ENCODE data around the gene DENND2A.

Gene DENND2A

DNA sequence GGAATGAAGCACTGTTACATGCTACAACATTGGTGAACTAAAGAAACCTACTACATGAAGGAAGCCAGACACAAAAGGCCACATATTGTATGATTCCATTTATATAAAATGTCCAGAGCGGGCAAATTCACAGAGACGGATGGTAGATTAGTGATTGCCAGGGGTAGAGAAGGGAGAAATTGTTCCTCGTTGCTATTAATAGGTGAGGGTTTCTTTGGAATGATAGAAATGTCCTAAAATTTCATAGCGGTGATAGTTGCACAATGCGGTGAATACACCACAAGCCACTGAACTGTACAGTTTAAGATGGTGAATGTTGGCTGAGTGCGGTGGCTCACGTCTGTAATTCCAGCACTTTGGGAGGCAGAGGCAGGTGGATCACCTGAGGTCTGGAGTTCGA, 29.0 kb downstream of the DENND2A start:
- no peak for DNase-seq

DNA sequence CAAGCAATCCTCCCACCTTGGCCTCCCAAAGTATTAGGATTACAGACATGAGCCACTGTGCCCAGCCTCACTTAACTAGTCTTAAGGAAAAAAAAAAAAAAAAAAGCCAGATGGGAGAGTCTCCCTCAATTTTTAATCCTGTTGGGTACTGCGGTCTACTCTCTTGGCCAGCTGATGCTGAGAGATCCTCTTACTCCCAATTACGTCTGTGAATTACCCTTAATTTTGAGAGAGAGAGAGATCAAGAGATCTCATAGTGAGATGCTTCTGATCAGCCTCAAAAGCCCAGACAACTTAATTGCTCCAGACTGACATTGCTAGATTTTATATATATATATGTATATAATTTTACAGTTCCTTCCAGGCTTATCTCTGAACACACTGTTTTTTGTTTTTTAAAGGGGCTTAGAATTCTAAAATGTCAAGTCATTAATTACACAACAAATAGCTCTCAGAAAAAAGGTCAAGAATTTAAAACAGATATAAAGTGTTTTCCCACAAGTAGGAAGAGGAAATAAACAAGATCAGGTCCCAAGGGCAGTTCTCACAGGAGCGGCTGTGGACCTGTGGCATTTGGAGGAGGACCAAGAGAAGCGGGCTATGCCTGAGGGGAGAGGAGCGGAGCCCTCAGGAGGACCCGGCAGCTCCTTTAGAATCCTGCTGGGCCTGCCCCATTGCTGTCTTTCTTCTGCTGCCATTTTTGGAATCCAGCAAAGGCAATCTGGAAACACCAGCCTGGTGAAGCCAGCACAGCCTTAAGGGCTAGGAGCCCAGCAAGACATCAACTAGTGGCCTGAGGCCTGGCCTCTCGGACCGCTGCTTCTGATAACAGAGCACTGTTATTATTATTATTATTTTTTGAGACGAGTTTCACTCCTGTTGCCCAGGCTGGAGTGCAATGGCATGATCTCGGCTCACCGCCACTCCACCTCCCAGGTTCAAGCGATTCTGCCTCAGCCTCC, 30.1 kb downstream of the DENND2A start:
- DNase-seq: no peak

DNA sequence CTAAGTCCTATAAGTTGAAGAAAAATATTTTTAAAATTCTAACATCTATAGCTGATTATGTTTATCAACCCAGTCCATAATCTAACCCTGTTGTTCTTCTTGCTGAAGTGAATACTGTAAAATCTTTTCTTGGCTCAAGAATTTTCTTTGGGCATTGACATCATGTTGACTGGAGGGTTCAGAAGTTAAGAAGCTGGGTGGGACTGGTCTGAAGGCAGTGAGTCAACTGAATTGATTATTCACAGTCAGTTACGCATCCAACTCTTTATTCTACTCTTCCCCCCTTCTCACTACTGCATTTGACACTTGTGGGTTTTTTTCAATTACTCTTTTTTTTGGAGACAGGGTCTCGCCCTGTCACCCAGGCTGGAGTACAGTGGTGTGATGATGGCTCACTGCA, 31.0 kb downstream of the DENND2A start:
- no peak for DNase-seq

- DNase-seq: no peak
Observed at GRCh38 chr7:140607441-140607989, 33.1 kb downstream of the DENND2A start.

GRCh38 chr7:140605337-140605736, 35.3 kb downstream of the DENND2A start:
- DNase-seq: no peak

DNA sequence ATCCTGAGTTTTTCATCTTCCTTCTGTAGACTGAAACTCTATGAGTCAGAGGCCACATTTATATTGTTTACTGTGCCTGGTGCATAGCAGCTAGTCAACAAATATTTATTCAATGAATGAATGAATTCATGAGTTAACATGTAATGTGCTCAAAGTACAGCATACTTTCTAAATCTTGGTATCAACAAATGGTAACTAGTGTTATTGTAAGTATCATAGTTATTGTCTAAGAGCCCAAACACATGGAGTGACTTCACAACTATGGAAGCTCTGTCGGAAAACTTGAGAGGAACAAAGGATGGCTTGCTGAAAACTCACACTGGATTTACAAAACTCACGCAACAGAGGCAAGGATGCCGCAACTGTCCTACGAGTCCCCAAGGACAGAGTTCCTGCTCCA, 35.9 kb downstream of the DENND2A start:
- DNase-seq: no peak

- no peak for DNase-seq
Observed at GRCh38 chr7:140604076-140604475, 36.5 kb downstream of the DENND2A start.

DNA sequence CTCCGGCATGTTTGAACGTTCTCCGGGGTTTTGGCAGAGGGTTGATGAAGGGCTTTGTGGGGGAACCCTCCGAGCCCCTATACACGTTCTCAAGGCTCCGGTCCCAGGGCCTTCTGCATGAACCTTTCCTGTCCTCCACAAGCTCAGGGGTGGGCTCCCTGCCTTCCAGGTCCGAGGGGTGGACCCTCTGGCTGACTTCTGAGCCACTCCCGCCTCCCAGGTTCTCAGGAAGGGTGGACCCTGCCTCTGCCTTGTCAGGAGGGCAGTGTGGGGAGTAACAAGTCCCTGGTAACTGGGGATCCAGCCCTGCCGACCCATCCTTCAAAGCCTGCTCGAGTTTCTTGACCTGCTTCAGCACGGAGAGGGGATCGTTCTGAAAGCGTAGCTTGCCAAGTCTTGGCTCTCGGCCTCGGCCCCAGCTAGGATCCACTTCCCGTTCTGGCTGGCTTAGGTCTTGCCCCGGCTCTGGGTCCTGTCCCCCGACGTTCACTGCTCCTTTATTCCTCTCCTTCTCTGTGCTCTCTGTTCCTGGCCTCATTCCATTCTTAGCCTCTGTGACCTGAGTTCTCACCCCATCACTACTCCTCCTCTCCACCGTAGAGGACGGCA, 38.9 kb downstream of the DENND2A start:
- DNase-seq: no peak

DNA sequence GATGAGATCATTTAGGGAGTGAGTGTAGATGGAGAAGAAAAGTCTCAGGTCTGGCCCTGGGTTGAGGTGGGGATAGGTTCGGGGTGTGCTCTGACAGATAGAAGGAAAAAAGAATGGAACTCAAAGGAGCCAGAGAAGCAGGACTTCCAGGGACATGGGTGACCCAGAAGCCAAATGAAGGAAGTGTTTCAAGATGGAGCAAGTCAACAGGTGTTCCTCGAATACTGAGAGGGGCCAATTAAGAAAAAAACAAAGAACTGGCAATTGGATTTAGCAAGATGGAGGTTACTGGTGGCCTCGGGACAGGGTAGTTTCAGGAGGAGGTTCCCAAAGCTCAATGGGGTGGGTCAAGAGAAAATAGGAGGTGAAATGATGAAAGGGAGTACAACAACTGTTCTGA, 40.3 kb downstream of the DENND2A start:
- no peak for DNase-seq

DNA sequence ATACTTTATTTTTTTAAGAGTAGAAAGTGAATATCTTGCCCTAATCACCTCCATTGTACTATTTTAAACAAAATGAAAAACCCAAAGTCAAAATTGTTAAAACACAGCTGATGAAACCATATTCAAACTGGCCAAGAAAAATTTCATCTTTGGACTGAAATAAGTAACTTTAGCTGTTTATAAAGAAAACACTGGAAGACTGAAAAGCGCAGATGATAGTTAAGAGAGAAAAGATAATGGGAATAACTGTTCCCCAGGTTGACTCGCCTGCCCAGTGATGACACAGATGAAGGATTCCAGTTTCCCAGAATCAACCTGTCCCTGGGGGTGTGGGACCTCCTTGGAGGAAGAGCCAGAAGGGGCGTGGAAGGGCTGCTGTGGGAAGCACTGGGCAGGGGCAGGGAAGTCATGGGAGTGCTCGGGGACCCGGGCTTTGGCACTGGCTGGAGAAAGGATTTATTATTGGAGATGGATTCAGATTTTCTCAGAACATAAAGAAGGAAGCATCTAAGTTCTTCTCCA, 43.1 kb downstream of the DENND2A start:
- no peak for DNase-seq

DNA sequence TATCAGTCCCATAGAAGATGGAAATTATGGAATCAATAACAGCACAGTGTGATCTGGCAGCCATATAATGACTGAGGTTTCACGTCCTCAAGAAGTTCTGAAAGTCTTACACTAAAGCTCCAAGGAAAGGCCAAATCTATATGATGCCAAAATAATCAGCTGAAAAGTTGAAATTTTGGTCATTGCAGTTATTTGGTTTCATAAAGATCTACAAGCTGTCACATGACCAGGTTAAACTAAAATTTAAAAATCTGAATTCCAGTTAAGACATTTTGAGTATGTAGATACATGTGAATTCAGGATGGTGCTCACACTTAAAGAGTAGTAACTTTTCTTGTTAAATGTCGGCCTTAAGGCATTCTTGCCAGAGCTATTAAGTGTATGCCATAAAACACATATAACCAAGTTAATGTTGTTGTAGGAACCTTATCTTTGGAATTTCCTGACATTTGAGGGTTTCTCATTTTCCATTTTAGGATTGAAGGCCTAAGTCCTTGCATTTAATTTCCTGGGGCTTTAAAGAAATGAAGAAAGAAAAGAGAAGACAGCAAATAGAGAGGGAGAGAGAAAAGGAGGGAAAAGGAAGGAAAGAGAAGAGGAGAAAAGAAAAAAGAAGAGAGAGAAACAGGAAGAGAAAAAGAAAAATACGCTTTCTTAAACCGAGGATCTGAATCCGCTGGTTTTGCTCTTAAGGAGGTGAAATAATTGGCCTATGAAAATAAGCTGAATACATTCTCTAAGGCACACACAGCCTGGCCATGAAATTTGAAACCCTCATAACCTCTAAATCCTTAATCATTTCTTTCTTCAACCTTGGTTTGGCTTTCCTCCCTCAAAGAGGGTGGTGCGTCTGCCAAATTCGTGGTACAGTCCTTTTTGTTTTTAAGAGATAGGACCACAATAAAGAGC, 43.8 kb downstream of the DENND2A start:
- DNase-seq: no peak

DNA sequence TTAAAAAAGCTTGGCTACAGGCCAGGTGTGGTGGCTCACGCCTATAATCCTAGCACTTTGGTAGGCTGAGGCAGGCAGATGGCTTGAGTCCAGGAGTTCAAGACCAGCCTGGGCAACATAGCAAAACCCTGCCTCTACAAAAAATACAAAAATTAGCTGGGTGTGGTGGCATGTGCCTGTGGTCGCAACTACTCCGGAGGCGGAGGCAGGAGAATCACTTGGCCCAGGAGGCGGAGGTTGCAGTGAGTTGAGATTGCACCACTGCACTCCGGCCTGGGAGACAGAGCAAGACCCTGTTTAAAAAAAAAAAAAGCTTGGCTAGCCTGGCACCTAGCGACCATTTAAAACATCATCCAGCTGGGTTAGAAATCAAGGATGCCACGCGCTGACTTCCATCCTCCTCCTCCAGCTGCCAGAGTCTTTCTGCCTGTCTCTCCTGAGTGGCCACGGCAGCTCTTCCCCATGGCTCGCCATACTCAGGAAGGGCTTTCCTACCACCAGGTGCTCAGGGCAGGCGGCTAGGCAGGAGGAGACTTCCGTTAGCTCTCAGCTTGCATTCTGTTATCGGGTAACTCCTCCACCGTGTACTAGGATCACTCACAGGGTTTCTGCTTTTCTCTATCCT, 45.0 kb downstream of the DENND2A start:
- no peak for DNase-seq

DNA sequence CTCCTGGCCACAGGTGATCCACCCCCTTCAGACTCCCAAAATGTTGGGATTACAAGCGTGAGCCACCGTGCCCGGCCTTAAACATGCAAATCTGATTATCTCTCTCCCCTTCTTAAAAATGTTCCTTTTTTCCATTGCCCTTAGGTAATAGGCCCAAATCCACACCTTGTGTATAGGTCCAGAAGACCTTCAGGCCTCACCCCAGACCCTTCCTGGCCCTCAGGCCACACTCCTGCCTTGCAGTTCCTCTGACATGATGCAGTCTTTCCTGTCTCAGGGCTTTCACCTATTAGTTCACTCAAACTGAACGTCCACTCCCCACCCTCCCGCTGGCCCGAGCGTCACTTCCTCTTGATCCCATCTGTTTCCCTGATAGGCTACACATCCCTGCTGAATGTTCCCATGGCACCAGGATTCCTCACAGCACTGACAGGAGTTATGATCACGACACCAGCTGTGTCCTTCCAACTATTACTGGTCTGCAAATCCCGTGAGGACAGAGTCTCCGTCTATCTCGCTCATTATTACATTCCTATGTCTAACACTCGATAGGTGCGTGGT, 46.4 kb downstream of the DENND2A start:
- no peak for DNase-seq

- DNase-seq: no peak
Observed at GRCh38 chr7:140593672-140593982, 47.0 kb downstream of the DENND2A start.

GRCh38 chr7:140592964-140593671, 47.5 kb downstream of the DENND2A start:
- DNase-seq: no peak

DNA sequence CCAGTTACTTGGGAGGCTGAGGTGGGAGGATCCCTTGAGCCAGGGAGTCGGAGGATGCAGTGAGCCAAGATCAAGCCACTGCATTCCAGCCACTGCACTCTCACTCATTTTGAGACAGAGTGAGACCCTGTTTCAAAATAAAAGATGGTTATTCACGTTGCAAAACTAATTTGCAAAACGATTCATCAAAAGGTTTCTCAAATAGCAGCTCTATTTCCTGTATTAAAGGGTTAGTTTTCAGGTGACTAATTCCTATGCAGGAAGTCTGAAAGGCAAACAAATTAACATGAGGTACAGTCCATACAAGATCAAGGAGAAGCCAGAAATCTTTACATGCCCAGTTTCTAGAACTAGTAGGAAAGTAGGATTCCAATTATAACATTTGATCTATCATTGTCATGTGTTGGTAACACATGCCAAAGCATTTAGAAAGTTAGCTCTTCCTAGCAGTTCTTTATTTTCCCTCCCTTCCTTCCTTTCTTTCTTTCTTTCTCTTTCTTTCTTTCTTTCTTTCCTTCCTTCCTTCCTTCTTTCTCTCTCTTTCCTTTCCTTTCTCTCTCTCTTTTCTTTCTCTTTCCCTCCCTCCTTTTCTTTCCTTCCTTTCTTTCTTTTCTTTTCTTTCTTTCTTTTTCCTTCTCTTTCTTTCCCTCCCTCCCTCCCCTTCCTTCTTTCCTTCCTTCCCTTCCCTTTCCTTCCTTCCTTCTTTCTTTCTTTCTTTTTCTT, 49.3 kb downstream of the DENND2A start:
- no peak for DNase-seq

GRCh38 chr7:140587243-140587642, 53.4 kb downstream of the DENND2A start:
- DNase-seq: no peak

GRCh38 chr7:140586516-140586915, 54.1 kb downstream of the DENND2A start:
- DNase-seq: no peak

- no peak for DNase-seq
Observed at GRCh38 chr7:140585333-140585732, 55.3 kb downstream of the DENND2A start.

- no peak for DNase-seq
Observed at GRCh38 chr7:140584195-140584851, 56.3 kb downstream of the DENND2A start.

Data from DMS 273 treated with DMSO at 0.1 percent for 48 hours (cell line).